Gastroesophageal sphincter (tissue), 3 donors: ENCODE measurements around the gene SMAD3.

Experiments
- CTCF ChIP-seq, 4 experiments: fragments of 200-600 bp in 2 of 4; fragments of 450-650 bp in 2 of 4; sonication (generic) in 1 of 4; IDR thresholded peaks; one replicate each; pipeline ENCODE4 v1.5.1; 2017 to 2019; ENCODE audit warnings: antibody characterized with exemption in 4 of 4, mild to moderate bottlenecking in 2 of 4, moderate library complexity in 2 of 4
- EP300 ChIP-seq: sonication (generic); formaldehyde crosslinking; IDR thresholded peaks from one replicate; pipeline ENCODE4 v1.6.1; 2017; ENCODE audit warnings: antibody characterized with exemption, mild to moderate bottlenecking
- POLR2A ChIP-seq, 2 donors: fragments of 450-650 bp; IDR thresholded peaks; one replicate each; pipeline ENCODE4 v1.6.1; 2017; ENCODE audit warnings: antibody characterized with exemption in 2 of 2, mild to moderate bottlenecking in 2 of 2, moderate library complexity in 1 of 2

GRCh38 chr15:67212684-67213367, 147.4 kb downstream of the SMAD3 start:
- no peak for TF ChIP-seq CTCF (IDR thresholded peaks at IDR 0.05)
- TF ChIP-seq POLR2A (IDR thresholded peaks at IDR 0.05): no peak
- no peak for TF ChIP-seq EP300
